ENCODE results near the gene NUSAP1.
"Not testable (repeated sequence)": the region's sequence is repeated elsewhere in the genome, so short reads cannot be mapped to it uniquely, and the experiment has no call there.

The NUSAP1 gene

DNA sequence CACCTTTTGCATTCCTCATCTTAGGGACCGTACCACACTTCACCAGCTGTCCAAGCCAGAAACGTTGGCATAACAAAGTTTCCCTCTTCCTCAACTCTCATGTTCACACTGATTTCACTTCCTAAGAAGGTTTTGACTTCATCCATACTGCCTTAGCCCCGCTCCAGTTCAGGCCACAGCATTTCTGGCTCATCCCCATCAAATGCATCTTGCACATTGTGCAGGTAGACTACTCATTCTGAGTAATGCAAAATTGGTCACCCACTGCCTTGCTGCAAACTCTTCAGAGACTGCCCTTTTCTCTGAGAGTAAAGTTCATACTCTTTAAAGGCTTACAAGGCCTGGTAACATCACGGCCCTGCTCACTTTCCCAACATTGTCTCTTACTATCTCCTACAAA, 8.8 kb downstream of the NUSAP1 start:
- Mint-ChIP-seq H3K4me1 (ENCODE audit: low read depth) (peaks cover 32% of the 10 kb centered on the region), H3K4me3 (no peak overlapping the region), H3K36me3 (ENCODE audit: low read depth) (peaks cover 48% of the 10 kb centered on the region), H3K27ac (peak overlapping the region; percentile 43), H3K27me3 (ENCODE audit: low read depth) (no peaks in the 10 kb centered on the region), H3K9me3 (no peaks in the 10 kb centered on the region)

- Mint-ChIP-seq H3K4me3 (no peak overlapping the region), H3K27ac (no peak overlapping the region), H3K27me3 (ENCODE audit: low read depth) (no peaks in the 10 kb centered on the region), H3K9me3 (no peaks in the 10 kb centered on the region), H3K4me1 (ENCODE audit: low read depth) (peaks cover 2% of the 10 kb centered on the region), H3K36me3 (ENCODE audit: low read depth) (peaks cover 49% of the 10 kb centered on the region)
Measured at GRCh38 chr15:41347236-41347635, 14.6 kb downstream of the NUSAP1 start.

- Mint-ChIP-seq H3K9me3 (no peaks in the 10 kb centered on the region), H3K27me3 (ENCODE audit: low read depth) (no peaks in the 10 kb centered on the region), H3K4me3 (no peak overlapping the region), H3K36me3 (ENCODE audit: low read depth) (peaks cover 51% of the 10 kb centered on the region), H3K27ac (peak overlapping the region; percentile 29), H3K4me1 (ENCODE audit: low read depth) (peaks cover under 1% of the 10 kb centered on the region)
Measured at GRCh38 chr15:41350057-41350717, 17.5 kb downstream of the NUSAP1 start.

GRCh38 chr15:41354371-41354770, 21.7 kb downstream of the NUSAP1 start:
- H3K4me1 Mint-ChIP-seq (ENCODE audit: low read depth): no peaks in the 10 kb centered on the region
- no peaks in the 10 kb centered on the region for H3K9me3 Mint-ChIP-seq
- no peaks in the 10 kb centered on the region for H3K27me3 Mint-ChIP-seq (ENCODE audit: low read depth)
- H3K4me3 Mint-ChIP-seq: no peak overlapping the region
- H3K27ac Mint-ChIP-seq: no peak overlapping the region
- H3K36me3 Mint-ChIP-seq (ENCODE audit: low read depth): peaks cover 44% of the 10 kb centered on the region

- Mint-ChIP-seq H3K27me3 (ENCODE audit: low read depth) (no peaks in the 10 kb centered on the region), H3K36me3 (ENCODE audit: low read depth) (peaks cover 31% of the 10 kb centered on the region), H3K9me3 (no peaks in the 10 kb centered on the region), H3K4me1 (ENCODE audit: low read depth) (peaks cover 7% of the 10 kb centered on the region), H3K4me3 (no peak overlapping the region), H3K27ac (no peak overlapping the region)
Measured at GRCh38 chr15:41367418-41367817, 34.7 kb downstream of the NUSAP1 start.

GRCh38 chr15:41377978-41378377, 45.3 kb downstream of the NUSAP1 start:
- Mint-ChIP-seq H3K27ac (no peak overlapping the region), H3K4me1 (ENCODE audit: low read depth) (no peaks in the 10 kb centered on the region), H3K36me3 (ENCODE audit: low read depth) (peaks cover 19% of the 10 kb centered on the region), H3K4me3 (no peak overlapping the region), H3K9me3 (no peaks in the 10 kb centered on the region), H3K27me3 (ENCODE audit: low read depth) (no peaks in the 10 kb centered on the region)

DNA sequence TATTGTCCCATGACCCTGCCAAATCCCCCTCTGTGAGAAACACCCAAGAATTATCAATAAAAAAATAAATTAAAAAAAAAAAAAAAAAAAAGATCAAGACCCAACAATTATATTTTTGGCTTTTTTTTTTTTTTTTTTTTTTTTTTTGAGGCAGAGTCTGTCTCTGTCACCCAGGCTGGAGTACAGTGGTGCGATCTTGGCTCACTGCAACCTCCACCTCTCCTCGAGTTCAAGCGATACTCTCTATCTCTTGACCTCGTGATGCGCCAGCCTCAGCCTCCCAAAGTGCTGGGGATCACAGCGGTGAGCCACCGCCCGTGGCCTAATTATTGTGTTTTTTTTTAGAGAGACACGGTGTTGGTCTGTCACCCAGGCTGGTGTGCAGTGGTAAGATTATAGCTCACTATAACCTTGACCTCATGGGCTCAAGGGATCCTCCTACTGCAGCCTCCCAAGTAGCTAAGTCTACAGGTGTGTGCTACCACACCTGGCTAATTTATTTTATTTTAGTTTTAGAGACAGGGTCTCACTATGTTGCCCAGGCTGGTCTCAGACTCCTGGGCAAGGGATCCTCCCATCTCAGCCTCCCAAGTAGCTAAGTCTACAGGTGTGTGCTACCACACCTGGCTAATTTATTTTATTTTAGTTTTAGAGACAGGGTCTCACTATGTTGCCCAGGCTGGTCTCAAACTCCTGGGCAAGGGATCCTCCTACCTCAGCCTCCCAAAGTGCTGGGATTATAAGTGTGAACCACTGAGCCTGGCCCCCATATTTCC, 51.5 kb downstream of the NUSAP1 start:
- H3K4me1 Mint-ChIP-seq (ENCODE audit: low read depth); H3K4me3 Mint-ChIP-seq; H3K27me3 Mint-ChIP-seq (ENCODE audit: low read depth); H3K9me3 Mint-ChIP-seq; H3K27ac Mint-ChIP-seq: not testable (repeated sequence)
- peaks cover 20% of the 10 kb centered on the region for H3K36me3 Mint-ChIP-seq (ENCODE audit: low read depth)

GRCh38 chr15:41387646-41388045, 55.0 kb downstream of the NUSAP1 start:
- H3K27me3 Mint-ChIP-seq (ENCODE audit: low read depth): no peaks in the 10 kb centered on the region
- peaks cover 11% of the 10 kb centered on the region for H3K36me3 Mint-ChIP-seq (ENCODE audit: low read depth)
- no peak overlapping the region for H3K4me3 Mint-ChIP-seq
- no peaks in the 10 kb centered on the region for H3K9me3 Mint-ChIP-seq
- H3K4me1 Mint-ChIP-seq (ENCODE audit: low read depth): peaks cover 5% of the 10 kb centered on the region
- H3K27ac Mint-ChIP-seq: peak overlapping the region; percentile 4

DNA sequence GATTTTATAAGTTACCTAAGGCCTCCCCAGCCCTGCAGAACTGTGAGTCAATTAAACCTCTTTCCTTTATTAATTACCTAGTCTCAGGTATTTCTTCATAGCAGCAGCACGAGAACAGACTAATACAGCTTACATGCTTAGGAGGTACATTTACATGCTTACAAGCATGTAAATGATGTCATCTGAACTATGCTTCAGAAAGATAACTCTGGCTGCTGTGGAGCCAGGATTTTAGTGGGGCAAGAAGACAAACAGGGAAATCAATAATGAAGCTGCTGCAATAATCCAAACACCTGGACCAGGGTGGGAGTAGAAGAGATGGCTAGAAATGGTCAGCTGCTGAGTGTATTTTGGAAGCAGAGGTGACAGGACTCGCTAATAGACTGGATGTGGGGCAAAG, 60.0 kb downstream of the NUSAP1 start:
- Mint-ChIP-seq H3K4me3 (no peak overlapping the region), H3K27ac (peak overlapping the region; percentile 42), H3K9me3 (no peaks in the 10 kb centered on the region), H3K27me3 (ENCODE audit: low read depth) (no peaks in the 10 kb centered on the region), H3K36me3 (ENCODE audit: low read depth) (peaks cover 29% of the 10 kb centered on the region), H3K4me1 (ENCODE audit: low read depth) (peaks cover 18% of the 10 kb centered on the region)

- peak overlapping the region; percentile 65 for H3K27ac Mint-ChIP-seq
- peaks cover 24% of the 10 kb centered on the region for H3K36me3 Mint-ChIP-seq (ENCODE audit: low read depth)
- no peak overlapping the region for H3K4me3 Mint-ChIP-seq
- H3K4me1 Mint-ChIP-seq (ENCODE audit: low read depth): peaks cover 16% of the 10 kb centered on the region
- H3K27me3 Mint-ChIP-seq (ENCODE audit: low read depth): no peaks in the 10 kb centered on the region
- H3K9me3 Mint-ChIP-seq: no peaks in the 10 kb centered on the region
Measured at GRCh38 chr15:41394924-41395323, 62.2 kb downstream of the NUSAP1 start.

DNA sequence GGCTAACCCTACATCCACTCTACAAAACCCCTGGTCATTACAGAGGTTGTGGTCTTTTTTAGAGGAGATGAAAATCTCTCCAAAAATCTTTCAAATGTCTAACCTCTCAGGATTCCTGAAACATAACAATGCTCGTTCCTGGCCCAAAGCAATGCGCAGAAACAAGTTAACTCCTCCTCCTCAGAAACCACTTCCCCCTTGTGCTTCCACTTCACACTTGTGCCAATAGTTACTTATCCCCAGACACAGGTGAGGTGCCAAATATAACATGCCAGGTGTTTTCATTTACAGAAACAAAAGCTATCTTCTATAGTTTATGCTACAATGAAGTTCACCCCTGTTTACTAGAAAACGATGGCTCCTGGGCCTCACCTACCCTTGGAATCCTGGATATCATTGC, 63.4 kb downstream of the NUSAP1 start:
- H3K27me3 Mint-ChIP-seq (ENCODE audit: low read depth): no peaks in the 10 kb centered on the region

GRCh38 chr15:41401904-41402267, 69.2 kb downstream of the NUSAP1 start:
- H3K4me3 Mint-ChIP-seq: peak overlapping the region; percentile 93
- H3K27me3 Mint-ChIP-seq (ENCODE audit: low read depth): no peaks in the 10 kb centered on the region
- peak overlapping the region; percentile 89 for H3K27ac Mint-ChIP-seq
- H3K9me3 Mint-ChIP-seq: no peaks in the 10 kb centered on the region
- peaks cover 14% of the 10 kb centered on the region for H3K4me1 Mint-ChIP-seq (ENCODE audit: low read depth)
- no peaks in the 10 kb centered on the region for H3K36me3 Mint-ChIP-seq (ENCODE audit: low read depth)

More for the DNA sequence above, 63.4 kb downstream of the NUSAP1 start:
- Mint-ChIP-seq H3K27ac (peak overlapping the region; percentile 45), H3K9me3 (no peaks in the 10 kb centered on the region), H3K36me3 (ENCODE audit: low read depth) (peaks cover 24% of the 10 kb centered on the region), H3K4me3 (no peak overlapping the region), H3K4me1 (ENCODE audit: low read depth) (peaks cover 19% of the 10 kb centered on the region)

DNA sequence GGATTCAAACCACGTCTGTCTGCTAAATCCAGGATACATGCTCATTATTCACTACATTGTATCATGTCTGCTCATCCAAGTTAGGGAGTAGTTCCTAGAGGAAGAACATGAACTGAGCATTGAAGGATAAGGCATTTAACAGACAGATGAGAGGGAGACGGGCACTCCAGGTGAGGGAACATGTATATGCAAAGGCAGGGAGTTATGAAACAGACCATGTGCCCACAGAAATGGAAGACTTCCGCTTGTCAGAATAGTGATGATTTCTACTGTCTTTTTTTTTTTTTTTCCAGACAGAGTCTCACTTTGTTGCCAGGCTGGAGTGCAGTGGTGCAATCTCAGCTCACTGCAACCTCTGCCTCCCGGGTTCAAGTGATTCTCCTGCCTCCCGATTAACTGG, 74.7 kb downstream of the NUSAP1 start:
- H3K27ac Mint-ChIP-seq: no peak overlapping the region
- no peaks in the 10 kb centered on the region for H3K36me3 Mint-ChIP-seq (ENCODE audit: low read depth)
- H3K27me3 Mint-ChIP-seq (ENCODE audit: low read depth): no peaks in the 10 kb centered on the region
- no peak overlapping the region for H3K4me3 Mint-ChIP-seq
- H3K9me3 Mint-ChIP-seq: no peaks in the 10 kb centered on the region
- H3K4me1 Mint-ChIP-seq (ENCODE audit: low read depth): peaks cover 12% of the 10 kb centered on the region

- Mint-ChIP-seq H3K4me3 (no peak overlapping the region), H3K27ac (no peak overlapping the region), H3K9me3 (no peaks in the 10 kb centered on the region), H3K36me3 (ENCODE audit: low read depth) (no peaks in the 10 kb centered on the region), H3K27me3 (ENCODE audit: low read depth) (no peaks in the 10 kb centered on the region), H3K4me1 (ENCODE audit: low read depth) (peaks cover 8% of the 10 kb centered on the region)
Measured at GRCh38 chr15:41408234-41408641, 75.6 kb downstream of the NUSAP1 start.

GRCh38 chr15:41411031-41411430, 78.3 kb downstream of the NUSAP1 start:
- Mint-ChIP-seq H3K27me3 (ENCODE audit: low read depth) (no peaks in the 10 kb centered on the region), H3K27ac (no peak overlapping the region)

More at GRCh38 chr15:41411031-41411430, 78.3 kb downstream of the NUSAP1 start:
- Mint-ChIP-seq H3K36me3 (ENCODE audit: low read depth) (no peaks in the 10 kb centered on the region), H3K4me3 (no peak overlapping the region), H3K9me3 (no peaks in the 10 kb centered on the region), H3K4me1 (ENCODE audit: low read depth) (peaks cover 5% of the 10 kb centered on the region)

Data from T-helper 1 cell treated with Interleukin-12 subunit alpha and Interleukin-12 subunit beta and Interleukin-4 antibody, amounts not matched to agents 30 μg/mL and 1 μg/mL, for 36 hours (primary cell).